HepG2 (cell line): ENCODE results near the gene KCNJ5.

Experiments
- FOSL2 ChIP-seq: sonication (generic); formaldehyde crosslinking; IDR thresholded peaks from 2 replicates; pipeline ENCODE4 v1.4.0; 2020; ENCODE audit warnings: missing genetic modification reagents
- POLR2AphosphoS5 ChIP-seq: IDR thresholded peaks from 2 replicates; pipeline ENCODE4 v1.6.1; 2012; ENCODE audit warnings: low read depth, low read length
- RFX5 ChIP-seq: IDR thresholded peaks from 2 replicates; pipeline ENCODE4 v1.6.1; 2011; ENCODE audit warnings: low read depth, low read length, improper control_type of control experiment
- TBP ChIP-seq: sonication (generic); formaldehyde crosslinking; IDR thresholded peaks from 2 replicates; pipeline ENCODE4 v1.5.0; 2020; ENCODE audit warnings: missing genetic modification reagents
- U2AF1 ChIP-seq: fragments of 200-400 bp; formaldehyde crosslinking; optimal IDR thresholded peaks from 2 replicates; pipeline ENCODE3; 2017; ENCODE audit warnings: mild to moderate bottlenecking, low read depth, low read length
- ZNF24 ChIP-seq: fragments of 450-650 bp; IDR thresholded peaks from 2 replicates; pipeline ENCODE4 v1.6.1; 2017; ENCODE audit warnings: antibody characterized with exemption, mild to moderate bottlenecking
- TF ChIP-seq, protein P1 (sequence below): sonication (generic); formaldehyde crosslinking; IDR thresholded peaks from 2 replicates; pipeline ENCODE4 v1.5.0; 2020; ENCODE audit warnings: mild to moderate bottlenecking, missing genetic modification reagents, moderate library complexity

GRCh38 chr11:128915149-128915521 is 24.0 kb downstream of the KCNJ5 start:
- TF ChIP-seq FOSL2 (CRISPR knock-in tag): no peak
- TF ChIP-seq TBP (CRISPR knock-in tag): no peak
- TF ChIP-seq U2AF1: no peak
- no peak for TF ChIP-seq RFX5
- TF ChIP-seq, protein P1, sequence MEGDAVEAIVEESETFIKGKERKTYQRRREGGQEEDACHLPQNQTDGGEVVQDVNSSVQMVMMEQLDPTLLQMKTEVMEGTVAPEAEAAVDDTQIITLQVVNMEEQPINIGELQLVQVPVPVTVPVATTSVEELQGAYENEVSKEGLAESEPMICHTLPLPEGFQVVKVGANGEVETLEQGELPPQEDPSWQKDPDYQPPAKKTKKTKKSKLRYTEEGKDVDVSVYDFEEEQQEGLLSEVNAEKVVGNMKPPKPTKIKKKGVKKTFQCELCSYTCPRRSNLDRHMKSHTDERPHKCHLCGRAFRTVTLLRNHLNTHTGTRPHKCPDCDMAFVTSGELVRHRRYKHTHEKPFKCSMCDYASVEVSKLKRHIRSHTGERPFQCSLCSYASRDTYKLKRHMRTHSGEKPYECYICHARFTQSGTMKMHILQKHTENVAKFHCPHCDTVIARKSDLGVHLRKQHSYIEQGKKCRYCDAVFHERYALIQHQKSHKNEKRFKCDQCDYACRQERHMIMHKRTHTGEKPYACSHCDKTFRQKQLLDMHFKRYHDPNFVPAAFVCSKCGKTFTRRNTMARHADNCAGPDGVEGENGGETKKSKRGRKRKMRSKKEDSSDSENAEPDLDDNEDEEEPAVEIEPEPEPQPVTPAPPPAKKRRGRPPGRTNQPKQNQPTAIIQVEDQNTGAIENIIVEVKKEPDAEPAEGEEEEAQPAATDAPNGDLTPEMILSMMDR: no peak
- TF ChIP-seq POLR2AphosphoS5: no peak
- no peak for TF ChIP-seq ZNF24
